Left lung (tissue), 10 donors: ENCODE measurements around the gene E2F3. TPM values are rescaled to one million over a fixed set of nuclear protein-coding genes. Genes with fewer than 3 reads are reported as not detected.

Experiments
- ATAC-seq: fragments of 200-7000 bp; cut with Tn5 transposase; one replicate; pipeline ENCODE4 v1.9.1; 2020; ENCODE audit warnings: moderate library complexity
- DNase-seq, 4 donors: peaks; one replicate each; pipeline ENCODE4 v3.0.0-alpha.2; 2013 to 2020
- H3K27ac ChIP-seq, 2 donors: fragments of 200-600 bp; sonication (generic) in 1 of 2; one replicate each; pipeline versions ENCODE4 v1.5.0 to v1.8.0; 2020 to 2021
- H3K27me3 ChIP-seq, 2 donors: fragments of 200-600 bp; sonication (generic) in 1 of 2; one replicate each; pipeline versions ENCODE4 v1.5.0 to v1.8.0; 2020 to 2021
- H3K36me3 ChIP-seq, 2 donors: fragments of 200-600 bp; sonication (generic) in 1 of 2; one replicate each; pipeline versions ENCODE4 v1.5.0 to v1.8.0; 2020 to 2021
- H3K4me1 ChIP-seq, 2 donors: fragments of 200-600 bp; one replicate each; pipeline ENCODE4 v1.8.0; 2021
- H3K4me3 ChIP-seq, 2 donors: fragments of 200-600 bp; sonication (generic) in 1 of 2; one replicate each; pipeline versions ENCODE4 v1.5.0 to v1.8.0; 2020 to 2021; ENCODE audit warnings: mild to moderate bottlenecking in 1 of 2
- H3K9me3 ChIP-seq, 2 donors: fragments of 200-600 bp; sonication (generic) in 1 of 2; one replicate each; pipeline versions ENCODE4 v1.5.0 to v1.8.0; 2020 to 2021
- intact Hi-C, 2 donors: fragments of 100-400 bp; cut with DNase I; formaldehyde crosslinking; loops; one replicate each; pipeline versions ENCODE4 v1.11.2 to v1.14.2; 2022
- polyA plus RNA-seq, 6 donors: library from polyadenylated mRNA; unstranded; fragments of 120-200 nt; gene quantifications; one replicate each; pipeline ENCODE4 v1.2.1, GENCODE V29; 2013; ENCODE audit not compliant: insufficient read length in 6 of 6
- total RNA-seq, 2 donors: library from RNA; stranded (reverse); fragmentation: NEBNext Ultra II Directional; extraction: Animal tissue kit (Norgen Biotek cat#: 25700); gene quantifications; one replicate each; pipeline ENCODE4 v1.2.1, GENCODE V29; 2021
- TF ChIP-seq, protein P1 (sequence below), 2 donors: fragments of 200-600 bp; sonication (generic) in 1 of 2; IDR thresholded peaks; one replicate each; pipeline versions ENCODE4 v1.5.0 to v1.8.0; 2021; ENCODE audit warnings: antibody characterized with exemption in 2 of 2
- donor health status: DM: no; HTN: yes; CAD: no.
- donor health status: DM: no; HTN: no; CAD: no.

Gene E2F3
- total and polyA plus RNA-seq, 8 donors: 11.4 to 18.6 (median 15.1) TPM

DNA sequence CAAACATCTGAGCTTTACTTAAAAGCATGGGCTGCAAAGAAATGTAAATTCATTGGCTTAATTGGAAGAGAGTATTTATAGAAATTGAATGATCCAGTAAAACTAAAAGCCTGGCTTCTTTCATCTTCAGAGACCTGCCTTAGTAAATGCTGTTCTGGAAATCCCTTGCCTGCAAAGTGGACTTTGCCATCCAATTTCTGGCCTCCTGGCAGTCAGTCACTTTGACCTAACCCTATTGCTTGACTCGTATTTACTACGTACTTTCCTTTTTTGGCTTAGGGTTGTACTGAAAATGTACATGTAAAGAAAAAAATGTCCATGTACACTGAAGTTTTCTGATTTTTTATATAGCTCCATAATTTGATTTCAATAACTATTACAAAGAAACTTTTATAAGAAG is 47.1 kb downstream of the E2F3 start:
- Histone ChIP-seq H3K27ac (no peak overlapping the region), H3K36me3 (peaks cover 0 to 5% of the 10 kb centered on the region in 2 donors), H3K9me3 (no peaks in the 10 kb centered on the region), H3K27me3 (no peaks in the 10 kb centered on the region), H3K4me3 (no peak overlapping the region), H3K4me1 (peaks cover 0 to 33% of the 10 kb centered on the region in 2 donors)
- DNase-seq: no peak
- TF ChIP-seq, protein P1, sequence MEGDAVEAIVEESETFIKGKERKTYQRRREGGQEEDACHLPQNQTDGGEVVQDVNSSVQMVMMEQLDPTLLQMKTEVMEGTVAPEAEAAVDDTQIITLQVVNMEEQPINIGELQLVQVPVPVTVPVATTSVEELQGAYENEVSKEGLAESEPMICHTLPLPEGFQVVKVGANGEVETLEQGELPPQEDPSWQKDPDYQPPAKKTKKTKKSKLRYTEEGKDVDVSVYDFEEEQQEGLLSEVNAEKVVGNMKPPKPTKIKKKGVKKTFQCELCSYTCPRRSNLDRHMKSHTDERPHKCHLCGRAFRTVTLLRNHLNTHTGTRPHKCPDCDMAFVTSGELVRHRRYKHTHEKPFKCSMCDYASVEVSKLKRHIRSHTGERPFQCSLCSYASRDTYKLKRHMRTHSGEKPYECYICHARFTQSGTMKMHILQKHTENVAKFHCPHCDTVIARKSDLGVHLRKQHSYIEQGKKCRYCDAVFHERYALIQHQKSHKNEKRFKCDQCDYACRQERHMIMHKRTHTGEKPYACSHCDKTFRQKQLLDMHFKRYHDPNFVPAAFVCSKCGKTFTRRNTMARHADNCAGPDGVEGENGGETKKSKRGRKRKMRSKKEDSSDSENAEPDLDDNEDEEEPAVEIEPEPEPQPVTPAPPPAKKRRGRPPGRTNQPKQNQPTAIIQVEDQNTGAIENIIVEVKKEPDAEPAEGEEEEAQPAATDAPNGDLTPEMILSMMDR (IDR thresholded peaks at IDR 0.05): no peak
- intact Hi-C loops: no loop called here
- no peak for ATAC-seq

DNA sequence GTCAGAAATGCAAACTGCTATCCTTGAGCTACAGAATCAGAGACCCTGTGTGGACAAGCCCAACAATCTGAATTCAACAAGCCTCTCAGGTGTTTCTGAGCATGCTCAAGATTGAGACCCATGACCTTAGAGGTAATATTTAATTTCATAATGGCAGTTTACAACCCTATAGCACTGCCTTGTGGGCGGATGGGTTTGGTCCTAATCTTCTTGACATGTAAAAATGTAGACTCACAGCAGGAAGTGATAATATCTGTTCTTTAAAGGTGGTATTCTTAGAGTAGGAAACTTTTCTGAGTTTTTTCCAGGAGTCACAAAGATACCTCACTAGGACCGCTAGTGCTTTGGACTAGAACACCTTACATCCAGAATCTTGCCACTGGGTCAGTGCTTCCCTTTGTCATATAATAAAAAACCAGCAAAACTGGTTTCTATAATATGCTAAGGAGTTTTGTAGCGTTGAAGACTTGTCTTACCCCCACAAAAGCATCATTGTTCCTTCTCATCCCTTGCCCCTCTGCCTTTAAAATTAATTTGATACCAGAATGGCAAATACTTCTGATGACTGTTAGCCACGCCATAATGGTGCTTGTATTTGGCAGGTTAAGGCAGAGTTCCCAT is 52.6 kb downstream of the E2F3 start:
- Histone ChIP-seq H3K4me3 (no peak overlapping the region), H3K36me3 (no peaks in the 10 kb centered on the region), H3K4me1 (no peaks in the 10 kb centered on the region), H3K9me3 (no peaks in the 10 kb centered on the region), H3K27me3 (no peaks in the 10 kb centered on the region), H3K27ac (no peak overlapping the region)
- TF ChIP-seq, protein P1 (IDR thresholded peaks at IDR 0.05): no peak
- DNase-seq (no peak), ATAC-seq (no peak)
- intact Hi-C loops: no loop called here

DNA sequence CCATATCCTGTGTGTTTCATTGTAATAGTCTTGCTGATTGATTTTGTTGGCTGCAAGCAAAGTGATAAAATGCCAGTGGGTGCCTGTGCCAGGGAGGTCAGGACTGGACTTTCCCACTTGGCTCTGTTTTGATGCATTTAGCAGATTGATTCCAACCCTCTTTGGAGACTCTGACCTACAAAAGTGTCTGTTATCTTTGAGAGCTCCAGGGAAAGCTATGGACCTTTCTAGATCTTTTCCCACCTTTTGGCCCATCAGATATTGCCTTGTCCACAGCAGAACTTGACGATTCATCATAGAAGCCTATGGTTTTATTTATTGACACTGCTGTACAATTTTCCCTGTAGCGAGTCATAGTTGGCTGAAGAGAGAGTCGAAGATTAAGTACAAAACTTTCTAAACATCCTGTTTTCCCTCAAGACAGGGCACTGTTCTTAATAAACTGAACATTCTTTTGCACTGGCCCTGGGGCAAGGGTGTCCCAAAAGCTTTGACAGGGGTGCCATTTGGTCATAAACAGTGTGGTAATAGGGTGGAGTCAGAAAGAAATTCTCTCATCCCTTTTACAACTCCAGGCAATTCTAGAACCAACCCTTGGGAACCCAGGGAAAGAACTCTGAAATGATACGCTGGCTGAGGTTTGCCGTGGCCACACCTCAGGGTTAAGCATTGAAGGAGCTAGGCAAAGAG is 53.7 kb downstream of the E2F3 start:
- no peaks in the 10 kb centered on the region for H3K36me3 ChIP-seq
- ATAC-seq (no peak), DNase-seq (no peak)
- H3K9me3 ChIP-seq: no peaks in the 10 kb centered on the region
- intact Hi-C loops: no loop called here
- no peak overlapping the region for H3K27ac ChIP-seq
- H3K4me1 ChIP-seq: no peaks in the 10 kb centered on the region
- TF ChIP-seq, protein P1 (IDR thresholded peaks at IDR 0.05): no peak
- no peak overlapping the region for H3K4me3 ChIP-seq
- no peaks in the 10 kb centered on the region for H3K27me3 ChIP-seq

DNA sequence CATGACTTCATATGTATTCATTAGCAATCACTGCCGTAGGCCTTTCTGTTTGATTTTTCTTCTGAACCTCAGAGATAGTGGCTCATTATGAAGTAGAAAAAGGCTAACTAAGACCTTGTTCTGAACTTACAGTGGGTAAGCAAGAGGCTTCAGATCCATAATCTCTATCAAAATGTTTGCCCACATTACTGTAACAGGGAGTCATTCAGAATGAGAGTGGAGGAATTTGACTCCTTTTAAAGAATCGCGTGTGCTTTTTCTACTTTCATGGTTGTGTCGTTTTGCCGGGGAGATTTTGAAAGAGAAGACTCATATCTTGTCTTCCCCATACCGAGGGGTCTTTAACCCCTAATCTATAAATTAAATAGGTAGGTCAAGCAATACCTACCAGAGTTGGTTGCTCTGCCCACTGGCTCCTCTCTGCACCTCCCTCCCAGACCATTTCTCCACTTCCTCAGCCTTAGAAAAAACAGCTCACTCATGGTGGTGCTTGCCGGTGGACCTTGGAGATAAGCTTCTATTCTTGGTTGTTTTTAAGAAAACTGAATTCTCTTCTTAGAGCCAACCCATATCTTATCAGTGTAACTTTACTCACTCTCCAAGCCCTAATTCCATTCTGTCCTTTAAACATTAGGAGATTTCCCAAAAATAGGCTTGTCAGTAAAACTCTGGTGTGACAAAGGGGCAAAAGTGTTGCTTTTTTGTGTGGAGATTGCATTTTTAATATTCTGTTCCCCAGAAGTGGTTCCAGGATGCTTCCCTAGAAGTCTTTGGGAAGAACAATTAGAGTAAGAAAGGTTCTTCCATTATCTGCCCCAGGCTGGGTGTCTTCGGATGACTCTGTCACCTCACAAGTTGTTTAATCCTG is 56.6 kb downstream of the E2F3 start:
- DNase-seq (no peak), ATAC-seq (no peak)
- TF ChIP-seq, protein P1 (IDR thresholded peaks at IDR 0.05): no peak
- peaks cover 0 to 12% of the 10 kb centered on the region in 2 donors for H3K4me1 ChIP-seq
- intact Hi-C loops: no loop called here
- H3K27ac ChIP-seq: no peak overlapping the region
- H3K4me3 ChIP-seq: no peak overlapping the region
- no peaks in the 10 kb centered on the region for H3K9me3 ChIP-seq
- no peaks in the 10 kb centered on the region for H3K36me3 ChIP-seq
- H3K27me3 ChIP-seq: no peaks in the 10 kb centered on the region

DNA sequence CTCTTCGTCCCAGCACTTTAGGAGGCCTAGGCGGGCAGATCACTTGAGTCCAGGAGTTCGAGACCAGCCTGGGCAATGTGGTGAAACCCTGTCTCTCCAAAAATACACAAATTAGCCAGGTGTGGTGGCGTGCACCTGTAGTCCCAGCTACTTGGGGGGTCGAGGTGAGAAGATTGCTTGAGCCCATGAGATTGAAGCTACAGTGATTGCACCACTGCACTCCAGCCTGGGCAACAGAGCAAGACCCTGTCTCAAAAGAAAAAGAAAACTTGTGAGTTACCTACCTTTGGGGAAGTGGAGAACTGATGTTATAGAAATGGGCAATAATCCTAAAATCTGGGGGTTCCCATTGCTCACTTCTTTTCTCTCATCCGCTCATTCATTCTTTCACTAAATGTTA is 58.0 kb downstream of the E2F3 start:
- H3K9me3 ChIP-seq: no peaks in the 10 kb centered on the region
- intact Hi-C loops: no loop called here
- no peaks in the 10 kb centered on the region for H3K27me3 ChIP-seq
- H3K36me3 ChIP-seq: peaks cover 0 to 2% of the 10 kb centered on the region in 2 donors
- H3K4me3 ChIP-seq: no peak overlapping the region
- ATAC-seq (no peak), DNase-seq (no peak)
- TF ChIP-seq, protein P1 (IDR thresholded peaks at IDR 0.05): no peak
- H3K27ac ChIP-seq: no peak overlapping the region
- peaks cover 0 to 21% of the 10 kb centered on the region in 2 donors for H3K4me1 ChIP-seq
